ENCODE results near the gene TYW5. TPM values are rescaled to one million over a fixed set of nuclear protein-coding genes. Genes with fewer than 3 reads are reported as not detected.

TYW5 gene
- total and polyA plus RNA-seq, 2 of the 13 experiments (the other 11 are each of a cell fraction or from before 2014, with no cell fraction given): 8.3 to 14.6 TPM

DNA sequence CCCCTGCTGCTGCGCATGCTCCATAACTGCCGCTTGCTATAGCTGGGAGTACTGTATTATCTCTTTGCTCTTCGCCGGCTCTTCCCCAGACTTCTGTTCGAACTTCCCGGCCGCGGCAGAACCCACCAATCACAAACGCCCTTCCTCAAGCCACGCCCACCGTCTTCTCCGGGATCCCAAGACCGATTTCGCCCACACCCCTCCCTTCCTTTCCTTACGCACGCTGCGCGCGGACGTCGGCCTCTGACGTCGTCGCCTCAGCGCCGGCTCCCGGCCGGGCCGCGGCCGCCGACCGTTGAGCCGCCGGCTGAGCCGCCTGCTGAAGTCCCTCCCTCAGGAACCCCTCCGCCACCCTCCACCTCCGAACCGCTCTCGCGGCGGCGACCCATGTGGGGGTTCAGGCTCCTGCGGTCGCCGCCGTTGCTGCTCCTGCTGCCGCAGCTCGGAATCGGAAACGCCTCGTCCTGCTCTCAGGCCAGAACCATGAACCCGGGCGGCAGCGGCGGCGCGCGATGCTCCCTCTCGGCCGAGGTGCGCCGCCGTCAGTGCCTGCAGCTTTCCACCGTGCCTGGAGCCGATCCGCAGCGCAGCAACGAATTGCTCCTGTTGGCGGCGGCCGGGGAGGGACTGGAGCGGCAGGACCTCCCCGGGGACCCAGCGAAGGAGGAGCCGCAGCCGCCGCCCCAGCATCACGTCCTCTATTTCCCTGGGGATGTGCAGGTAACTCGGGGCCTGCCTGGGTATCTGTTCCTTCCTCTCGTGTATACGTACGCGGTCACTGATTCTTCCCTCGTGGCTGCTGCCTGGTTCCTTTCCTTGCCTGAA is 44.0 kb downstream of the TYW5 start, which contains the start of gene C2orf69 (continued):
- TF ChIP-seq, protein P1, sequence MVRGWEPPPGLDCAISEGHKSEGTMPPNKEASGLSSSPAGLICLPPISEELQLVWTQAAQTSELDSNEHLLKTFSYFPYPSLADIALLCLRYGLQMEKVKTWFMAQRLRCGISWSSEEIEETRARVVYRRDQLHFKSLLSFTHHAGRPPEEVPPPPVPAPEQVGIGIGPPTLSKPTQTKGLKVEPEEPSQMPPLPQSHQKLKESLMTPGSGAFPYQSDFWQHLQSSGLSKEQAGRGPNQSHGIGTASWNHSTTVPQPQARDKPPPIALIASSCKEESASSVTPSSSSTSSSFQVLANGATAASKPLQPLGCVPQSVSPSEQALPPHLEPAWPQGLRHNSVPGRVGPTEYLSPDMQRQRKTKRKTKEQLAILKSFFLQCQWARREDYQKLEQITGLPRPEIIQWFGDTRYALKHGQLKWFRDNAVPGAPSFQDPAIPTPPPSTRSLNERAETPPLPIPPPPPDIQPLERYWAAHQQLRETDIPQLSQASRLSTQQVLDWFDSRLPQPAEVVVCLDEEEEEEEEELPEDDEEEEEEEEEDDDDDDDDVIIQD (CRISPR knock-in tag; IDR thresholded peaks at IDR 0.05; ENCODE audit: low read depth): peak; percentile 95
- TF ChIP-seq ZNF746 (CRISPR knock-in tag; IDR thresholded peaks at IDR 0.05): no peak
- TF ChIP-seq, protein P2, sequence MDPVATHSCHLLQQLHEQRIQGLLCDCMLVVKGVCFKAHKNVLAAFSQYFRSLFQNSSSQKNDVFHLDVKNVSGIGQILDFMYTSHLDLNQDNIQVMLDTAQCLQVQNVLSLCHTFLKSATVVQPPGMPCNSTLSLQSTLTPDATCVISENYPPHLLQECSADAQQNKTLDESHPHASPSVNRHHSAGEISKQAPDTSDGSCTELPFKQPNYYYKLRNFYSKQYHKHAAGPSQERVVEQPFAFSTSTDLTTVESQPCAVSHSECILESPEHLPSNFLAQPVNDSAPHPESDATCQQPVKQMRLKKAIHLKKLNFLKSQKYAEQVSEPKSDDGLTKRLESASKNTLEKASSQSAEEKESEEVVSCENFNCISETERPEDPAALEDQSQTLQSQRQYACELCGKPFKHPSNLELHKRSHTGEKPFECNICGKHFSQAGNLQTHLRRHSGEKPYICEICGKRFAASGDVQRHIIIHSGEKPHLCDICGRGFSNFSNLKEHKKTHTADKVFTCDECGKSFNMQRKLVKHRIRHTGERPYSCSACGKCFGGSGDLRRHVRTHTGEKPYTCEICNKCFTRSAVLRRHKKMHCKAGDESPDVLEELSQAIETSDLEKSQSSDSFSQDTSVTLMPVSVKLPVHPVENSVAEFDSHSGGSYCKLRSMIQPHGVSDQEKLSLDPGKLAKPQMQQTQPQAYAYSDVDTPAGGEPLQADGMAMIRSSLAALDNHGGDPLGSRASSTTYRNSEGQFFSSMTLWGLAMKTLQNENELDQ (CRISPR knock-in tag; IDR thresholded peaks at IDR 0.05; ENCODE audit: borderline replicate concordance): peak; percentile 41; the same call in 1 of the 2 replicates
- TF ChIP-seq ZNF782 (CRISPR knock-in tag; IDR thresholded peaks at IDR 0.05; ENCODE audit: borderline replicate concordance): no peak
- TF ChIP-seq, protein P3, sequence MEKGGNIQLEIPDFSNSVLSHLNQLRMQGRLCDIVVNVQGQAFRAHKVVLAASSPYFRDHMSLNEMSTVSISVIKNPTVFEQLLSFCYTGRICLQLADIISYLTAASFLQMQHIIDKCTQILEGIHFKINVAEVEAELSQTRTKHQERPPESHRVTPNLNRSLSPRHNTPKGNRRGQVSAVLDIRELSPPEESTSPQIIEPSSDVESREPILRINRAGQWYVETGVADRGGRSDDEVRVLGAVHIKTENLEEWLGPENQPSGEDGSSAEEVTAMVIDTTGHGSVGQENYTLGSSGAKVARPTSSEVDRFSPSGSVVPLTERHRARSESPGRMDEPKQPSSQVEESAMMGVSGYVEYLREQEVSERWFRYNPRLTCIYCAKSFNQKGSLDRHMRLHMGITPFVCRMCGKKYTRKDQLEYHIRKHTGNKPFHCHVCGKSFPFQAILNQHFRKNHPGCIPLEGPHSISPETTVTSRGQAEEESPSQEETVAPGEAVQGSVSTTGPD (CRISPR knock-in tag; IDR thresholded peaks at IDR 0.05): no peak
- no peak for TF ChIP-seq HNF4G (IDR thresholded peaks at IDR 0.05; ENCODE audit: borderline replicate concordance, low read depth, low read length)
- peak; percentile 58 for TF ChIP-seq HNF4G (CRISPR knock-in tag; IDR thresholded peaks at IDR 0.05; ENCODE audit: borderline replicate concordance, low read depth)
- TF ChIP-seq, protein P4, sequence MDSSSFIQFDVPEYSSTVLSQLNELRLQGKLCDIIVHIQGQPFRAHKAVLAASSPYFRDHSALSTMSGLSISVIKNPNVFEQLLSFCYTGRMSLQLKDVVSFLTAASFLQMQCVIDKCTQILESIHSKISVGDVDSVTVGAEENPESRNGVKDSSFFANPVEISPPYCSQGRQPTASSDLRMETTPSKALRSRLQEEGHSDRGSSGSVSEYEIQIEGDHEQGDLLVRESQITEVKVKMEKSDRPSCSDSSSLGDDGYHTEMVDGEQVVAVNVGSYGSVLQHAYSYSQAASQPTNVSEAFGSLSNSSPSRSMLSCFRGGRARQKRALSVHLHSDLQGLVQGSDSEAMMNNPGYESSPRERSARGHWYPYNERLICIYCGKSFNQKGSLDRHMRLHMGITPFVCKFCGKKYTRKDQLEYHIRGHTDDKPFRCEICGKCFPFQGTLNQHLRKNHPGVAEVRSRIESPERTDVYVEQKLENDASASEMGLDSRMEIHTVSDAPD (CRISPR knock-in tag; IDR thresholded peaks at IDR 0.05): peak; percentile 91
- TF ChIP-seq ZNF430 (CRISPR knock-in tag; IDR thresholded peaks at IDR 0.05): peak; percentile 32; the same call in 1 of the 2 replicates
- no peak for TF ChIP-seq SOX6 (IDR thresholded peaks at IDR 0.05)
- peak; percentile 79 for TF ChIP-seq SOX6 (CRISPR knock-in tag; IDR thresholded peaks at IDR 0.05)
- TF ChIP-seq, protein P5, sequence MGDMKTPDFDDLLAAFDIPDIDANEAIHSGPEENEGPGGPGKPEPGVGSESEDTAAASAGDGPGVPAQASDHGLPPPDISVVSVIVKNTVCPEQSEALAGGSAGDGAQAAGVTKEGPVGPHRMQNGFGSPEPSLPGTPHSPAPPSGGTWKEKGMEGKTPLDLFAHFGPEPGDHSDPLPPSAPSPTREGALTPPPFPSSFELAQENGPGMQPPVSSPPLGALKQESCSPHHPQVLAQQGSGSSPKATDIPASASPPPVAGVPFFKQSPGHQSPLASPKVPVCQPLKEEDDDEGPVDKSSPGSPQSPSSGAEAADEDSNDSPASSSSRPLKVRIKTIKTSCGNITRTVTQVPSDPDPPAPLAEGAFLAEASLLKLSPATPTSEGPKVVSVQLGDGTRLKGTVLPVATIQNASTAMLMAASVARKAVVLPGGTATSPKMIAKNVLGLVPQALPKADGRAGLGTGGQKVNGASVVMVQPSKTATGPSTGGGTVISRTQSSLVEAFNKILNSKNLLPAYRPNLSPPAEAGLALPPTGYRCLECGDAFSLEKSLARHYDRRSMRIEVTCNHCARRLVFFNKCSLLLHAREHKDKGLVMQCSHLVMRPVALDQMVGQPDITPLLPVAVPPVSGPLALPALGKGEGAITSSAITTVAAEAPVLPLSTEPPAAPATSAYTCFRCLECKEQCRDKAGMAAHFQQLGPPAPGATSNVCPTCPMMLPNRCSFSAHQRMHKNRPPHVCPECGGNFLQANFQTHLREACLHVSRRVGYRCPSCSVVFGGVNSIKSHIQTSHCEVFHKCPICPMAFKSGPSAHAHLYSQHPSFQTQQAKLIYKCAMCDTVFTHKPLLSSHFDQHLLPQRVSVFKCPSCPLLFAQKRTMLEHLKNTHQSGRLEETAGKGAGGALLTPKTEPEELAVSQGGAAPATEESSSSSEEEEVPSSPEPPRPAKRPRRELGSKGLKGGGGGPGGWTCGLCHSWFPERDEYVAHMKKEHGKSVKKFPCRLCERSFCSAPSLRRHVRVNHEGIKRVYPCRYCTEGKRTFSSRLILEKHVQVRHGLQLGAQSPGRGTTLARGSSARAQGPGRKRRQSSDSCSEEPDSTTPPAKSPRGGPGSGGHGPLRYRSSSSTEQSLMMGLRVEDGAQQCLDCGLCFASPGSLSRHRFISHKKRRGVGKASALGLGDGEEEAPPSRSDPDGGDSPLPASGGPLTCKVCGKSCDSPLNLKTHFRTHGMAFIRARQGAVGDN (CRISPR knock-in tag; IDR thresholded peaks at IDR 0.05): peak; percentile 98
- TF ChIP-seq ONECUT2 (CRISPR knock-in tag; IDR thresholded peaks at IDR 0.05): peak; percentile 43; the same call in 1 of the 2 replicates
- TF ChIP-seq GATA4 (IDR thresholded peaks at IDR 0.05; ENCODE audit: borderline replicate concordance, low read depth): no peak
- TF ChIP-seq, protein P6, sequence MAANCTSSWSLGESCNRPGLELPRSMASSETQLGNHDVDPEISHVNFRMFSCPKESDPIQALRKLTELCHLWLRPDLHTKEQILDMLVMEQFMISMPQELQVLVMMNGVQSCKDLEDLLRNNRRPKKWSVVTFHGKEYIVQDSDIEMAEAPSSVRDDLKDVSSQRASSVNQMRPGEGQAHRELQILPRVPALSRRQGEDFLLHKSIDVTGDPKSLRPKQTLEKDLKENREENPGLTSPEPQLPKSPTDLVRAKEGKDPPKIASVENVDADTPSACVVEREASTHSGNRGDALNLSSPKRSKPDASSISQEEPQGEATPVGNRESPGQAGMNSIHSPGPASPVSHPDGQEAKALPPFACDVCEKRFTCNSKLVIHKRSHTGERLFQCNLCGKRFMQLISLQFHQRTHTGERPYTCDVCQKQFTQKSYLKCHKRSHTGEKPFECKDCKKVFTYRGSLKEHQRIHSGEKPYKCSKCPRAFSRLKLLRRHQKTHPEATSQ (CRISPR knock-in tag; IDR thresholded peaks at IDR 0.05; ENCODE audit: borderline replicate concordance): peak; percentile 90; the same call in 1 of the 2 replicates
